HT-29 (cell line): ENCODE measurements around the gene IFI6. TPM values are rescaled to one million over a fixed set of nuclear protein-coding genes. Genes with fewer than 3 reads are reported as not detected.
"Not testable (repeated sequence)": the region's sequence is repeated elsewhere in the genome, so short reads cannot be mapped to it uniquely, and the experiment has no call there.

Experiments
- DNase-seq: peaks from one replicate; pipeline ENCODE4 v3.0.0-alpha.2; 2015; ENCODE audit warnings: low spot score
- total RNA-seq: library from RNA; depleted of rRNA; stranded (reverse); fragments of >200 nt; shearing (Covaris generic); gene quantifications from 2 replicates; pipeline ENCODE4 v1.2.3, GENCODE V29; 2014

The IFI6 gene
- total RNA-seq, 1 experiment from 2014 or later = 178 TPM

DNA sequence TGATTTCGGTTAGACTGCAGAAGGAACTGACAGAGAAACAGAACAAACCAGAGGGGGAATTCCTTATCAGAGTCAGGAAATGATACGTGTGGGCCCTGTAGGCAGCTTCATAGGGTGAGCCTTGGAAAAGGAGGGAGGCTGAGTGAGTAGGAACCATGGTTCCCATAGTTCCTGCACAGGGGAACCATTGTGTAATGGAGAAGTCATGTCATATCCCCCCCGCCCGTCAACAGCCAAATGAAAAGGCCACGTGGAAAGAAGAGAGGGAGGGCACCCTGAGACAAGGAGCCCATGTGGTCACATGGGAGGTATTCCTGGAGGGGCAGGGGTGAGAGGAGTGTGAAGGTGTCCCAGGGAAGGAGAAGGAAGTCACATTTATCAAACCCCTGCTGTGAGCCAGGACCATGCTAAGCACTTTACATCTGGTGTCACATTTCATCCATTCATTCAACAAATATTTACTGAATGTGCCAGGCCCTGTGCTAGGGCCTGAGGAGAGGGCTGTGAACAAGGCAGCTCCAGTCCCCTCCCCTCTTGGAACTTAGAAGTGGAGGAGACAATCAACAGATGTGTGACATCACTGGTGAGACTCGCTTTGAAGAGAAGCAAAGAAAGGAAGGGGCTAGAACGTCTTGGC, 21.3 kb downstream of the IFI6 start:
- no peak for DNase-seq

DNA sequence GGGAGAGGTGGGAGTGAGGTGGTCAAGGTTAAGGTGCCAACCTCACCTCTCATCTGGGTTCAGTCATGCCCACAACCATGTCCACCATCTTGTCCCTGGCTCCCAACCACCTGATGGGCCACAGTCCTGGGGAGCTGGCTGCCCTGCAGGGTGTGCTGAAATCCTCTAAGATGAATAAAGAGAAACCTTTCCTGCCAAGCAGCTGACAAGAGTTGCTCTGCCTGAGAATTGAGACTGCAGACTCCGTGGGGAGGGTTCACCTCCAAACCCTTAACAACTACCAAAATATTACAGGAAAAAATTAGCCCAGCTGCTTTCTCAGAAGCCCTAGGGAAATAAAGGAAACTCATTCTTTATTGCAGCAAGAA, 21.8 kb downstream of the IFI6 start:
- no peak for DNase-seq

DNA sequence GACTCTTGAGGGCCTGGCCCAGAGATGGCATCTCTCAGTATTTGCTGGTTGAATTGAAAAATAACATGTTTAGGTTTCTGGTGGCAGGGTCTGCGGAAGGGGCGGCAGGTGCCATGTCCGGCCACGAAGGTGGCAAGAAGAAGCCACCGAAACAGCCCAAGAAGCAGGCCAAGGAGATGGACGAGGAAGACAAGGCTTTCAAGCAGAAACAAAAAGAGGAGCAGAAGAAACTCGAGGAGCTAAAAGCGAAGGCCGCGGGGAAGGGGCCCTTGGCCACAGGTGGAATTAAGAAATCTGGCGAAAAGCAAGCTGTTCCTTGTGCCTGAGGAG, 22.7 kb downstream of the IFI6 start:
- DNase-seq = no peak

DNA sequence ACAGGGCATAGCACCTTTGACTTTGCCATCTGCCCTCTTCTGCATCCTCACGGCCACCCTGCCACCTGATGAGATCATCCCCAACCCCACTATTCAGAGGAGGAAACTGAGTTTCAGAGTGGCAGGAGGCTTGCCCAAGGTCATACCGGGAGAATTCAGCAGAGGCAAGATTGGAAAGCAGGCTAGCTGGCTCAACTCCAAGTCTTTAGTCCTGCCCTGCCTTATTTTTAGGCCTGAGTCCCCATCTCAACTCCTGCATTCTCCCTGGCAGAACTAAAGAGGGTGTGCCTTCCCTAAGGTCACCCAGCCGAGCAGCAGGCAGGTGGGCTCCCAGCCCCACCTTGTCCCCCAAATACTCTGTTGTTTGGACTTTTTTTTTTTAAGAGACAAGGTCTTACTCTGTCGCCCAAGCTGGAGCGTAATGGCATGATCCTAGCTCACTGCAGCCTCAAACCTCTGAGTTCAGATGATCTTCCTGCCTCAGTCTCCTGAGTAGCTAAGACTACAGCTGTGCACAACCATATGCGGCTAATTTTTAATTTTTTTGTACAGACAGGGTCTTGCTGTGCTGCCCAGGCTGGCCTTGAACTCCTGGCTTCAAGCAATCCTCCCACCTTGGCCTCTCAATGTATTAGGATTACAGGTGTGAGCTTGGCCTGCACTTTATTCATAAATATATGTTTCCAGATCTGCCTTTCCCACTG, 23.2 kb downstream of the IFI6 start:
- DNase-seq = no peak

DNA sequence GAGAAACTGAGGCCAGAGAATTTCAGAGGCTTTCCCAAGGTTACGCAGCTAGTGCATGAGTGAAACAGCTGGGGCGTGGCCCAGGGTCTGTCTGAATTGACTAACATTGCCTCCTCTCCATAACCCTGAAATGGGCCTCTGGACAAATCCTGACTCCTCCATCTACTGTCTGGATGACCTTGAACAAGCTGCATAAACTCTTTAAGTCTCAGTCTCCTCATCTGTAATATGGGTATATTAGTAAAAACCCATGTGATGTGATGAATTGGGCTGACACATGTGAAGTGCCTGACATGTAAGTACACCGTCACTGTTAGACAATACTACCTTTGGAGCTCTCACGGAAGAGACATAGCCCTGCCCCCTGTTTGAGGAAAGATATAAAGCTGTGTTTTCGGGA, 24.7 kb downstream of the IFI6 start:
- no peak for DNase-seq

DNA sequence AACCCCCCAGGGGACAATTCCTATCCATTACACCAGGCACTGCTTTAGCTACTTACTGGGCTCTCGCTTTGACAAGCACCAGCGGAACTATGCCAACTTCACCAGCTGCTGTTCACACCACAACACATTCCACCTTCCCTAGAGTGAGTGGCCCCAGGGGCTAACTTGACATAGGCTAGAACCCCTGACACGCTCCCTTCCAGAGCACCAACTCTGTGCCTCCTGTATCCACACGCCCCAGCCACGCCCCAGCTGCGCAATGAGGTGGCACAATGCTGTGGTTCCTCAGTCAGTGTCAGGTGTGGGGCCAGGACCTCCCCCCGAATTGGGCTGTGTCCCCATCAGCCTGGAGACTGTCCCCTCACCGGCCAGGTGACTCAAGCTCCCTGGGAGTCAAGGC, 25.3 kb downstream of the IFI6 start:
- DNase-seq = no peak

DNA sequence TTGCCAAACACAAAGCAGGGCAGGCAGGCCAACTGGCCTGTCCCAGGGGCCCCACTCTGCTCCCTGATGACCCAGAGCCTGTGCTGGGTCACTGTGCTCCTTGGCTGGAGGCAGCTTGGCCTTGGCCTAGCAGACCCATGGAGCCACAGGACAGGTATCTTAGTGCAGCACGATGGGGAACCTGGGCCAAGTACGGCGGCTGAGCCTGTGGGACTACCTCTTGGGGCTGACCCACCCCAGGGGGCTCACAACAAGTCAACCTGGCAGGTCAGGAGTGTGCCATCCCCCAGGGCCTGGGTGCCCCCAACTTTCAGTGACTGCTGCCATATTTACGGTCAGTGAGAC, 26.9 kb downstream of the IFI6 start:
- DNase-seq = no peak

DNA sequence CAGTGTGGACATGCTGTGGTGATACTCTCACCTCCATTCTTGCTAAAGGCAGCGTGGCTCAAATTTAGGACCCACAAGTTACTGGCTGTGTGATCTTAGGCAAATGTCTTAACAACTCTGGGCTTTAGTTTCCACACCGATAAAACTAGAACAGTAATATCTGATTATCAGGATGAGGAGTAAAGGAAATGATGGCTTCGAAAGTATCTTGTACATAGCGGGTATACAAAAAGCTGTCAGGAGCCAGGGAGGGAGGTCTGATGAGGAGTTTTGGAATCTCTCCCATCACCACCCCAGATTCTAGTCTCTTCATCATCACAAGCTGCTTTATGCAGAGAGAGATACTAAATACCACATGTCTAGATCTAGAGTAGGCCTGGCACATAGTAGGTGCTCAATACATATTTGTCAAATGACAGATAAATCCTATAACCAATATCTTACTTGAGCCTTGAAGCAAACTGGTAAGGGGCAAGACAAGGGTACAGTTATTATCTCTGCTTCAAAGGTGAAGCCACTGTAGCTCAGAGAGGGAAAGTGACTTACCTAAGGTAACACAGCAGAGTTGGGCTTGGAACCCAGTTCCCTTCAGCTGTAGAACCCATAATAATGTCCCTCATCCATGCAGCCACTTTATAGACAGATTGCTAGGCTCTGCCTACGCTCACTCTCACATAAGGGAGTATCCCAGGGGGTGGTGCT, 27.5 kb downstream of the IFI6 start:
- no peak for DNase-seq

DNA sequence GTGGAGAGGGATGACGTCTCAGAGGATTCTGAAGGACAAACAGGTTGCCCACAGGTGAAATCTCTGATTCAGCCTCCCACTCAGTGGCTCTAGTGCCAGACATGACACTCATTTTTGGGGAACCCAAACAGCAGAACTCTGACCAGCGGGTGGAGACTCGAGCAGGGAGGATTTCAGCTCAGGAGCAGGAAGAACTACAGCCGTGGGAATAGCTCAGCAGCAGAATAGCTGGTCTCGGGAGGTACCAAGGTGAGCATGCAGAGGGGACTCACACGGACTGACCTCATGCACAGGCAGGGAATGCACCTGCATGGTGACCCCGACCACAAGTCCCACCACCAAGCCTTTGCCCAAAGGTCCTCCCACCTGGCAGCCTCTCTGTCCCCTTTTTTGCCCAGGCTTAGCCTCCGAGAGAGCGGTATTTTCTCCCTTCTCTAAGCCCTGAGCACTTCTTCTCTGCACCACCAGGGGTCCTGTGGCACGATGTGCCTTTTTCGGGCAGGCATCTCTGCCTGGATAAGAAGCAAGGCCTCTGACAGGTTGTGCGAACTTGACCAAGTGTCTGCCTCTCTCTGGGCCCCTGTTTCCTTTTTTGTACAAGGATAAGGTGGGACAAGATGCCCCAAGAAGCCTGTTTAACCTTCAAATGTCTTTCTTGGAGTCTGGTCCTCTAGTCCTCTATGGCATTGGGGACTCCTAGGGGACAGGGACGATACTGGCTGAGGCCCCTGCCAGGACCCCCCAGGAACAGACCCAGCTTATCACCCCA, 28.2 kb downstream of the IFI6 start:
- DNase-seq = peak; percentile 61

DNA sequence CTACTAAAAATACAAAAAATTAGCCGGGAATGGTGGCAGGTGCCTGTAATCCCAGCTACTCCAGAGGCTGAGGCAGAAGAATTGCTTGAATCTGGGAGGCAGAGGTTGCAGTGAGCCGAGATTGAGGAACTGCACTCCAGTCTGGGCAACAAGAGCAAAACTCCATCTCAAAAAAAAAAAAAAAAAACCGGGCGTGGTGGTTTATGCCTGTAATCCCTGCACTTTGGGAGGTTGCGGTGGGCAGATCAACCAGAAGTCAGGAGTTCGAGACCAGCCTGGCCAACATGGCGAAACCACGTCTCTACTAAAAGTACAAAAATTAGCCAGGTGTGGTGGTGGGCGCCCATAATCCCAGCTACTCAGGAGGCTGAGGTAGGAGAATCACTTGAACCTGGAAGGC, 31.5 kb downstream of the IFI6 start:
- DNase-seq = not testable (repeated sequence)

DNA sequence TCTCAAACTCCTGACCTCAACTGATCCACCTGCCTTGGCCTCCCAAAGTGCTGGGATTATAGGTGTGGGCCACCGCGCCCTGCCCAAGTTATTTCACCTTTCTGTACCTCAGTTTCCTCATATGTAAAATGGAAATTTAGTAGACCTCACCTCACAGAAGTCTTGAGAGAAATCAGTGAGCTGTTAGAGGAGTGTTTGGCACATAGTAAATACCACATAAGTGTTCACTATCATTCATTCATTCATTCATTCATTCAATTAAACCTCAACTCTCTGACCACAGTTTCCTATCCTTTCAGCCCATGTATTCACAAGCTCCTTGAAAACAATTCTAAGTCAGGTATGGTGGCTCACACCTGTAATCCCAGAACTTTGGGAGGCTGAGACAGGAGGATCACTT, 33.2 kb downstream of the IFI6 start:
- no peak for DNase-seq

DNA sequence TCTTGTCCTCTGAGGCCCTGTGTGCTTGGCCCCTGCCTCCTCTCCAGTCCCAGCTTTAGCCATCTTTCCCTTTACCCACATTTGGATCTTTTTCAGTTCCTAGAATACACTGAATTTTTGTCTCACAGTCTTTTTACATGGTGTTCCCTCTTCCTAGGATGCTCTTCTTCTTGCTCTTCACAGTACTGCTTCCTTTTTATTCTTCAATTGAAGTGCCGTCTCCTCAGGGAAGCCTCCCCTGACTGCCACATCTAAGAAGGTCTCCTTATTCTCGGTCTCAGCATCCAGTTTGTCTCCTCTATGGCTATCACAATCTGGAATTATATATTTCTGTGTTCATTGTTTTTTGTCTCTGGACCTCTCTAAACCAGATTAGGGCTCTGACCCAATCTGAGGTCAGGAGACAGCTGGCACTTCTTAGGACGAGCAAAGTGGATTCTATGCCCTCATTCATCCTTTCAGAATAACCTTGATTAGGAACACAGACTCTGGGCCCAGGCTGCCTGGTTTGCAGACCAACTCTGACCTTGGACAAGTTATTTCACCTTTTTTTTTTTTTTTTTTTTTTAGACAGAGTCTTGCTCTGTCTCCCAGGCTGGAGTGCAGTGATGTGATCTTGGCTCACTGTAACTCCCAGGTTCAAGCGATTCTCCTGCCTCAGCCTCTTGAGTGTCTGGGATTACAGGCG, 33.8 kb downstream of the IFI6 start:
- DNase-seq = no peak

DNA sequence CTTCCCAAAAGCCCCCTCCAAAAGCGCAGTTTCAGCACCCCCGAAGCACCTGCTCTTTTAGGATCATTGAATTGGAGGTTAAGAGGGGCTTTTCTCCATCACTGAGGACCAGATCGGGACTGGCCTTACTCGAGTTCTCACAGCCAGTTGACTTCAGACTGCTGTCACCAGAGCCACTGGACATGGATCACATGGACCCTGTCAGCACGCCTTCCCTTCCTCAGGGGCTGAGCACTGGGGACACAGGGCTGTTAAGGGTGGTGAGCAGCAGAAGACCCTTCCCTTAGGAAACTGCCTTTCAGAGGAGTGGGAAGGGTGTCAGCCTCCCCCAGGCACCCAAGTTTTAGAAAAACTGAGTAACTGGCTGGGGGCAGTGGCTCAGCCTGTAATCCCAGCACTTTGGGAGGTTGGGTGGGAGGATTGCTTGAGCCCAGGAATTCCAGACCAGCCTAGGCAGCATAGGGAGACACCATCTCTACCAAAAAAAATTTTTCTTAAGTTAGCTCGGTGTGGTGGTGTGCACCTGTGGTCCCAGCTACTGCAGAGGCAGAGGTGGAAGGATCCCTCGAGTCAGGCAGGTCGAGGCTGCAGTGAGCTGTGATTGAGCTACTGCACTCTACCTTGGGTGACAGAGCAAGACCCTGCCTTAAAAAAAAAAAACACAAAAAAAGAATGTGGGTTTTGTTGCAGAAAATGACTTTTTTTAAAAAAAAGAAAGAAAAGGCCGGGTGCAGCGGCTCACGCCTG, 36.4 kb downstream of the IFI6 start:
- DNase-seq = no peak

DNA sequence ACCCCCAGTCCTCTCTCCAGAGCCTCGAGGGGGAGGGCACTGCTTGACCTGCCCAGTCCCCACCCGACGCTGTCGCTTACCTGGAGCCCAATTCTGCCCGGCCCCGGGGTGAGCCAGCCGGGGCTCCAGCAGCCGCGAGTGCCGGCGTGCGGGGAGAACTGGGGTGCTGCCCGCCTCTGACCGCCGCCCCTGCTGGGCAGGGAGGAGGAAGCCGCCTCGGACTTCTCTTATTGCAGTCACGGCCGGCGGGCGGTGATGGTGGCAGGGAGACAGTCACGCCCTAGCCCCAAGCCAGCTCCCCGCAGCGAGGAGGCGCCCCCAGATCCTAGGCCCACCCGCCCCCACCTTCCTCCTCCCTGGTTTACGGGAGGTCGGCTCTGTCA, 37.0 kb downstream of the IFI6 start, which contains the start of gene FGR:
TSS of gene FGR (minus strand) at position 201 of the 383 bp plus-strand sequence. CDS start 11,269 bp downstream, outside the sequence.
- DNase-seq = no peak

DNA sequence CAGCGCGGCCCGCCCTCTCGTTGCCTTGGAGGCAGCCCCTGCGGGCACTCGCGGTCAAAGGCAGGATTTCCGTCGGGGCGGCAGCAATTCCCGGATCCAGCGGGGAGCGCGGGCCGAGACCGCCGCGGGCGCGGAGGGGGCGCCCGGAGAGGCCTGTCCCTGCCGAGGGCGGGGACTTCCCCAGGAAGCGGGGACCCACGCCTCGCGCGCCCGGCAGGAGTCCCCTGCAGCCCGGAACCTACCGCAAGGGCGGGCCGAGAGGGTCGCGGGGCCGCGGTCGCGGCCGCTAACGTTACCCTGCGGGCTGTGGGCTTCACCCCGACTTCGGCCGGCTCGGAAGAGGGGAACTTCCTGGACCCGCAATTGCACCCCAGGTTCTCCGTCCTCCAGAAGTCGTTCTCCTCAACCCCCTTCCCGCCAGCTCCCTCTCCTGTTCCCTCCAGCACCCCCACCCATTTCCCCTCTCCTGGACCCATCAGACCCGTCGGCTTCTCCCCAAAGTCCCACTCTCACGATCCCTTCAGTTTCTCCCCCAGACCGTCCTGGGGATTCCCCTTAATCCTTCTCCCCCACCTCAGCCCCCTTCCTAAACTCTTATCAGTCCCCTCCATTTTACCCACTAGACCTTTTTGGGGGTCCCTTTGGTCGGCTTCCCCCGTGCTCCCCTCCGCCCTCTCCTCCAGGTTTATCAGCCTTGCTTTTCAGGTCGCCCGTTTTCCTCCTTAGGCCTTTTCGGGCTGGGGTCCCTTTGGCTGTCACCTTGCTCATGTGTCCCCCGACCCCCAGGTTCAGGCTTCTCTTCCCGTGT, 37.6 kb downstream of the IFI6 start:
- DNase-seq = no peak

DNA sequence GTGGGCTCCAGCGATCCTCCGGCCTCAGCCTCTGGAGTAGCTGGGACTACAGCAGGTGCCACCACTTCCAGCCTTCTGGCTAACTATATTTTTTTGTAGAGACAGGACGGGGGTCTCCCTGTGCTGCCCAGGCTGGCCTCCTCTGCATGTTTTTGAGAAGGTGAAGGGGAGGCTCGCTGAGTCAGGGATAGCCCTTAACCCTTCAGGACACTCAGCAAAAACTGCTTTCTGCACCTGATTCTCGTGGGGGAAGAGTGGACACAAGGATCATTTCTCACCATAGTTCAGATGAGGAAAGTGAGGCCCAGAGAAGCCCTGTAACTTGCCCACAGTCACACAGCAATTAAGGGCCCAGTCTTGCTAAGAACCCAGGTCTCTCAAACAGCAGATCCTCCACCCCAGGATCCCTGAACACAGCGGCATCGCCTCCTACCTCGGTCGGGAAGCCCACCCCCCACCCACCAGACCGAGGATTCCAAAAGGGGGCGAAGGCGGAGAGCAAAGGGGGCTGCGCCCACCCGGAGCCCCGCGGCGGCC, 38.3 kb downstream of the IFI6 start:
- no peak for DNase-seq

DNA sequence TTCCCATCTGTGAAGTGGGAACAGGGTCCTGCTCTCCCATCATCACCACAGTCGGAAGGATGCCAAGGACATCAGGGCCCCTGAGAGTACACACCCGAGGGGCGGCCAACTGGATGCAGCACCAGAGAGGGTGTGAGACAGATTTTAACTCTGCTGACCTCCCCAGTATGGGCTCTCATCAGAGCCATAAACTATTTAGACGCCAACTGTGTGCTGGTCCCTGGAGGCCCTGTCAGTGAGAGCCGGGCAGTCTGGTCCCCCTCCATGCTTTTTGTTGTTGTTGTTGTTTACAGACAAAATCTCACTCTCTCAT, 38.7 kb downstream of the IFI6 start:
- no peak for DNase-seq

DNA sequence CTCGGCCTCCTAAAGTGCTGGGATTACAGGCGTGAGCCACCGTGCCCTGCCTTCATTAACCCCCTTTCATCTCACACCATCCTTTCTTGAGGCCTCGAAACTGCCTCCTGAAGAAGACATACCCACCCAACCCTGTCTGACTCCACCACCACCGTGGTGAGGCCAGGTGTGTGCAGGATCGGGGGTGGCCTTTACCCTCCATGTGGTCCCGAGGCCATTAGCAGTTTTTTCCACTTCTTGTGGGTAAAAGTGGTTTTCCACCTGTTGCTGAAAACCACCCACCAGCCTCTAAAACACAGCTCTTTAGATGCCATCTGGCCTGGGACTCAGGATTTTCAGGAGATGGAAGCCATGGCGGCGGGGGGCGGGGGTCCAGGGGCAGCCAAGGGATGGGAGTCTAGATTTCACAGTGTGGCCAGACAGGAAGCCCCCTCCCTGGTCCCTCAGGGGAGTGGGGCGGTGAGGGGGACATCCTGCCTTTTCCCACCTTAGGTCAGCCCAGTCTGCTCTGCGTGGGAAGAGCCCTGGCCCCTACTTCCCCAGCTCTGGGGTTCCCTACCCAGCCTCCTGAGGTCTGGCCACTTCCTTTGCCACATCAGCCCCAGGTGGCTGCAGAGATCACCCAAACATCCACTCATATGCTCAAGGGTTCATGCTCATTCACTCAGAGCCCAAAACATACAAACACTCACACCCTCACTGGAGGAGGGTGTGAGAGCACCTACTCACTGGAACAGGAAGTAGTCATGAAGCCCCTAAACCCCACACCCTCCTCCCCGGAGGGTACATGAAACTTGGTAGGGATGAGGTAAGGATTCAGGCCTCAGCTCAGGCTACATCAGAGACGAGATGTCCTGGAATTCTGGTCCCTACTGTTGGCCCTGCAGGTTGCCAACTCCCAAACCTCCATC, 39.4 kb downstream of the IFI6 start:
- no peak for DNase-seq

DNA sequence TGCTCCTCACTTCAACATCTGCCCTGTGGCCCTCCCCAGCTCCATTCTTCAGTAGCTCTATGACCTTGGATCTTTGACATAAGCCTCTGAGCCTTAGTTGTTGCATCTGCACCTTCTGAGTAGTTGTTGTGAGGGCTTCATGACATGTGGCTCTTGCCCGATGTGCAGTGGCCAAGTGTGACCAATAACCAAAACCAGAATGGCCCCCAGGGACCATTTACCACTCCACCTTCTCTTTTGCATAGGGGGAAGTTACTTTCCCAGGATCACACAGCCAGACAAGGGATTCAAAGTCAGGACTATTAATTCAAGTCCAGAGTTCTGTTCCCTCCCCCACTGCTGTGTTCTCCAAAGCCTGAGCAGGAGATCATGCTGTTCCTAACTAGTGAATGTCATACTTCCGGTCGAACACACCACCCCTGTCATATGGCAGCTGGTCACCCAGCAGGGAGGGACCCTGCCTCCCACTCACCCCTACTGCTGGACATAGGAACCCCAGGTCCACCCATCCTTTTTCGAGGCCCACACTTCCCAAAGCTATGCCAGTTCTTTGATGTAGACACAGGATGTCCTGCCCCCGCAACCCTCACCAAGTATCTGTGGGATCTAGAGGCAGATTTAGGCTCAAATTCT, 41.0 kb downstream of the IFI6 start:
- DNase-seq = no peak
